Common myeloid progenitor, CD34-positive (primary cell): ENCODE measurements around the gene RABGAP1.

Experiments used
- CTCF ChIA-PET: fragments of 350-600 bp; sonication (Branson Sonifier 250); formaldehyde crosslinking; loops from one replicate; lab custom pipeline; 2021; ENCODE audit warnings: antibody characterized with exemption; lab: Charles Lee
- POLR2A ChIA-PET: fragments of 350-600 bp; sonication (Branson Sonifier 250); formaldehyde crosslinking; loops from one replicate; lab custom pipeline; 2021; ENCODE audit warnings: antibody characterized with exemption; lab: Charles Lee
- DNase-seq, 3 donors: peaks; one replicate each; pipeline versions ENCODE4 v3.0.0 to v3.0.0-alpha.2; 2013
- H3K27ac ChIP-seq, 2 experiments: 1 replicate in 1 of 2; 2 replicates in 1 of 2; pipeline ENCODE4 v1.7.0; 2013; ENCODE audit warnings: inconsistent platforms in 2 of 2, low read length in 2 of 2, mild to moderate bottlenecking in 2 of 2, low read depth in 1 of 2, moderate library complexity in 1 of 2; ENCODE audit not compliant: severe bottlenecking in 2 of 2, insufficient read depth in 1 of 2, poor library complexity in 1 of 2
- H3K27me3 ChIP-seq, 5 experiments: replicated peaks in 2 of 5; 1 replicate in 3 of 5; 2 replicates in 2 of 5; pipeline versions ENCODE4 v1.6.1 to v1.7.0; 2013; ENCODE audit warnings: low read length in 4 of 5, mild to moderate bottlenecking in 2 of 5, moderate library complexity in 2 of 5, inconsistent platforms in 1 of 5; ENCODE audit not compliant: insufficient read depth in 5 of 5, control insufficient read depth in 4 of 5
- H3K36me3 ChIP-seq, 4 experiments: 1 replicate in 2 of 4; 2 replicates in 2 of 4; pipeline versions ENCODE4 v1.6.1 to v1.7.0; 2013; ENCODE audit warnings: low read length in 3 of 4, control low read depth in 1 of 4, mild to moderate bottlenecking in 1 of 4; ENCODE audit not compliant: control insufficient read depth in 4 of 4, insufficient read depth in 4 of 4
- H3K4me1 ChIP-seq, 4 experiments: 1 replicate in 3 of 4; 2 replicates in 1 of 4; pipeline versions ENCODE4 v1.6.1 to v1.7.1; 2013; ENCODE audit warnings: low read length in 3 of 4, mild to moderate bottlenecking in 3 of 4, control low read depth in 1 of 4, inconsistent platforms in 1 of 4, moderate library complexity in 1 of 4; ENCODE audit not compliant: control insufficient read depth in 4 of 4, insufficient read depth in 4 of 4; ENCODE audit errors: control extremely low read depth in 1 of 4
- H3K4me3 ChIP-seq, 7 experiments: 1 replicate in 4 of 7; 2 replicates in 3 of 7; pipeline versions ENCODE4 v1.5.1 to v1.7.0; 2013; ENCODE audit warnings: mild to moderate bottlenecking in 7 of 7, low read length in 6 of 7, moderate library complexity in 6 of 7, inconsistent platforms in 2 of 7, low read depth in 2 of 7, control low read depth in 1 of 7; ENCODE audit not compliant: insufficient read depth in 4 of 7, control insufficient read depth in 1 of 7; ENCODE audit errors: extremely low read depth in 1 of 7
- H3K9me3 ChIP-seq, 5 experiments: 1 replicate in 4 of 5; 2 replicates in 1 of 5; pipeline versions ENCODE4 v1.6.1 to v1.7.1; 2013; ENCODE audit warnings: low read length in 4 of 5, mild to moderate bottlenecking in 2 of 5, inconsistent platforms in 1 of 5, low read depth in 1 of 5, moderate library complexity in 1 of 5; ENCODE audit not compliant: control insufficient read depth in 4 of 5, insufficient read depth in 2 of 5; ENCODE audit errors: control extremely low read depth in 1 of 5
- WGBS: methylation state at CpG from one replicate; pipeline ENCODE4 v1.1.5; 2013; ENCODE audit not compliant: insufficient coverage; 5-methylcytosine and 5-hydroxymethylcytosine counted together

Gene RABGAP1

GRCh38 chr9:123069010-123069481 is 128.2 kb downstream of the RABGAP1 start:
- Histone ChIP-seq H3K9me3 (no peaks in the 10 kb centered on the region), H3K27me3 (no peaks in the 10 kb centered on the region), H3K4me1 (peaks cover 0 to 25% (median 0%) of the 10 kb centered on the region in 4 experiments), H3K4me3 (no peak overlapping the region), H3K27ac (peak overlapping the region in 1 of 2 experiments; percentile 18), H3K36me3 (peaks cover 30 to 87% (median 54%) of the 10 kb centered on the region in 4 experiments)
- CTCF ChIA-PET, result interaction anchor here (0.6 to 1.4 kb wide), 4 partner anchors 13 to 40 kb away, joined by 3 read pairs; no protein-coding TSS in a partner anchor
- no peak for DNase-seq
- WGBS, result 100% methylated on average over 3 of the region's 3 CpGs
- POLR2A ChIA-PET, result no interaction called here

- Histone ChIP-seq H3K4me3 (no peak overlapping the region), H3K27ac (no peak overlapping the region), H3K27me3 (no peaks in the 10 kb centered on the region), H3K4me1 (peaks cover 0 to 28% (median 0%) of the 10 kb centered on the region in 4 experiments), H3K9me3 (no peaks in the 10 kb centered on the region), H3K36me3 (peaks cover 26 to 88% (median 55%) of the 10 kb centered on the region in 4 experiments)
- ChIA-PET POLR2A (no interaction called here), CTCF (no interaction called here)
- DNase-seq, result no peak
Measured at GRCh38 chr9:123070198-123070597, 129.4 kb downstream of the RABGAP1 start.

GRCh38 chr9:123072407-123072995 is 131.7 kb downstream of the RABGAP1 start:
- Histone ChIP-seq H3K27ac (peak overlapping the region in 1 of 2 experiments; percentile 11), H3K27me3 (no peaks in the 10 kb centered on the region), H3K4me3 (no peak overlapping the region), H3K9me3 (no peaks in the 10 kb centered on the region), H3K36me3 (peaks cover 18 to 79% (median 45%) of the 10 kb centered on the region in 4 experiments), H3K4me1 (peaks cover 6 to 39% (median 10%) of the 10 kb centered on the region in 4 experiments)
- WGBS, result 100% methylated on average over 1 of the region's 2 CpGs
- DNase-seq, result no peak
- ChIA-PET CTCF (interaction anchor here (1.0 to 1.3 kb wide), 4 partner anchors 9 to 34 kb away, joined by 3 to 4 read pairs (median 4); no protein-coding TSS in a partner anchor), POLR2A (no interaction called here)

GRCh38 chr9:123073441-123073840 is 132.6 kb downstream of the RABGAP1 start:
- WGBS, result 96% methylated on average over 2 of the region's 5 CpGs
- H3K36me3 ChIP-seq, result peaks cover 19 to 82% (median 43%) of the 10 kb centered on the region in 4 experiments
- H3K4me1 ChIP-seq, result peaks cover 6 to 39% (median 10%) of the 10 kb centered on the region in 4 experiments
- H3K27ac ChIP-seq, result peak overlapping the region in 1 of 2 experiments; percentile 2
- H3K27me3 ChIP-seq, result no peaks in the 10 kb centered on the region
- no peak overlapping the region for H3K4me3 ChIP-seq
- ChIA-PET CTCF (interaction anchor here (1.1 to 5.2 kb wide), 6 partner anchors 9 to 277 kb away, joined by 3 to 41 read pairs (median 3); no protein-coding TSS in a partner anchor), POLR2A (no interaction called here)
- no peak for DNase-seq
- H3K9me3 ChIP-seq, result no peaks in the 10 kb centered on the region

GRCh38 chr9:123073991-123074422 is 133.2 kb downstream of the RABGAP1 start:
- POLR2A ChIA-PET, result no interaction called here
- DNase-seq, result no peak
- H3K9me3 ChIP-seq, result no peaks in the 10 kb centered on the region
- H3K27me3 ChIP-seq, result no peaks in the 10 kb centered on the region
- CTCF ChIA-PET, result interaction anchor here (1.0 to 5.2 kb wide), 6 partner anchors 8 to 277 kb away, joined by 3 to 41 read pairs (median 4); no protein-coding TSS in a partner anchor
- H3K27ac ChIP-seq, result peak overlapping the region; percentile 11 to 44
- H3K36me3 ChIP-seq, result peaks cover 19 to 82% (median 48%) of the 10 kb centered on the region in 4 experiments
- H3K4me1 ChIP-seq, result peaks cover 6 to 39% (median 10%) of the 10 kb centered on the region in 4 experiments
- no peak overlapping the region for H3K4me3 ChIP-seq
- WGBS, result no CpG with 5 or more reads among the region's 1 CpG

GRCh38 chr9:123074628-123075027 is 133.8 kb downstream of the RABGAP1 start:
- Histone ChIP-seq H3K4me1 (peaks cover 6 to 40% (median 11%) of the 10 kb centered on the region in 4 experiments), H3K4me3 (no peak overlapping the region), H3K27ac (peak overlapping the region in 1 of 2 experiments; percentile 44), H3K36me3 (peaks cover 17 to 82% (median 50%) of the 10 kb centered on the region in 4 experiments), H3K9me3 (no peaks in the 10 kb centered on the region), H3K27me3 (no peaks in the 10 kb centered on the region)
- ChIA-PET POLR2A (interaction anchor here (0.7 kb wide), 1 partner anchor 22 kb away, joined by 7 read pairs; no protein-coding TSS in a partner anchor), CTCF (interaction anchor here (1.0 to 5.2 kb wide), 5 partner anchors 8 to 276 kb away, joined by 3 to 41 read pairs (median 4); no protein-coding TSS in a partner anchor)
- 100% methylated on average over 1 of the region's 3 CpGs for WGBS
- DNase-seq, result no peak

- ChIA-PET POLR2A (no interaction called here), CTCF (interaction anchor here (0.6 to 6.5 kb wide), 11 partner anchors 11 to 304 kb away, joined by 3 to 101 read pairs (median 5); no protein-coding TSS in a partner anchor)
- Histone ChIP-seq H3K27ac (no peak overlapping the region), H3K9me3 (no peaks in the 10 kb centered on the region), H3K27me3 (no peaks in the 10 kb centered on the region), H3K4me1 (peaks cover 13 to 29% (median 25%) of the 10 kb centered on the region in 4 experiments), H3K36me3 (peaks cover 23 to 76% (median 39%) of the 10 kb centered on the region in 4 experiments), H3K4me3 (peak overlapping the region in 1 of 7 experiments; percentile 17)
- DNase-seq, result peak; percentile 67 to 92 (median 91)
- 0% methylated on average over 1 of the region's 3 CpGs for WGBS
Measured at GRCh38 chr9:123080444-123080843, 139.6 kb downstream of the RABGAP1 start.
